Activated T-cell treated with anti-CD3 and anti-CD28 coated beads, Interleukin-2, amount 50 U/mL, for 48 hours (primary cell): ENCODE results near the gene MACROD2.
"Not testable (repeated sequence)": the region's sequence is repeated elsewhere in the genome, so short reads cannot be mapped to it uniquely, and the experiment has no call there.

Source experiments
- DNase-seq, 2 experiments: peaks; one replicate each; pipeline ENCODE4 v3.0.0-alpha.2; 2020

Gene MACROD2

GRCh38 chr20:15075586-15075985, 1080.3 kb downstream of the MACROD2 start:
- DNase-seq: no peak

GRCh38 chr20:15076785-15077184, 1081.5 kb downstream of the MACROD2 start:
- no peak for DNase-seq

GRCh38 chr20:15077733-15078250, 1082.5 kb downstream of the MACROD2 start:
- no peak for DNase-seq

- DNase-seq: no peak
Observed at GRCh38 chr20:15079594-15080340, 1084.5 kb downstream of the MACROD2 start.

- no peak for DNase-seq
Observed at GRCh38 chr20:15081261-15081660, 1085.9 kb downstream of the MACROD2 start.

GRCh38 chr20:15091421-15092037, 1096.2 kb downstream of the MACROD2 start:
- no peak for DNase-seq

GRCh38 chr20:15098351-15098750, 1103.0 kb downstream of the MACROD2 start:
- no peak for DNase-seq

- no peak for DNase-seq
Observed at GRCh38 chr20:15099130-15099529, 1103.8 kb downstream of the MACROD2 start.

- no peak for DNase-seq
Observed at GRCh38 chr20:15100506-15101160, 1105.3 kb downstream of the MACROD2 start.

GRCh38 chr20:15107931-15108330, 1112.6 kb downstream of the MACROD2 start:
- no peak for DNase-seq

- no peak for DNase-seq
Observed at GRCh38 chr20:15109494-15109893, 1114.2 kb downstream of the MACROD2 start.

GRCh38 chr20:15111654-15112053, 1116.3 kb downstream of the MACROD2 start:
- DNase-seq: no peak

GRCh38 chr20:15113144-15113773, 1117.9 kb downstream of the MACROD2 start:
- no peak for DNase-seq

- DNase-seq: no peak
Observed at GRCh38 chr20:15119852-15120487, 1124.7 kb downstream of the MACROD2 start.

- DNase-seq: no peak
Observed at GRCh38 chr20:15122613-15123012, 1127.3 kb downstream of the MACROD2 start.

- DNase-seq: no peak
Observed at GRCh38 chr20:15131176-15131575, 1135.9 kb downstream of the MACROD2 start.

GRCh38 chr20:15138548-15139126, 1143.3 kb downstream of the MACROD2 start:
- DNase-seq: no peak

GRCh38 chr20:15139522-15139921, 1144.2 kb downstream of the MACROD2 start:
- no peak for DNase-seq

GRCh38 chr20:15140286-15140685, 1145.0 kb downstream of the MACROD2 start:
- DNase-seq: no peak

- not testable (repeated sequence) for DNase-seq
Observed at GRCh38 chr20:15140940-15141339, 1145.6 kb downstream of the MACROD2 start.

GRCh38 chr20:15141861-15142260, 1146.5 kb downstream of the MACROD2 start:
- no peak for DNase-seq

GRCh38 chr20:15143478-15143877, 1148.2 kb downstream of the MACROD2 start:
- no peak for DNase-seq
